ENCODE measurements around the gene CCDC27.

DNA sequence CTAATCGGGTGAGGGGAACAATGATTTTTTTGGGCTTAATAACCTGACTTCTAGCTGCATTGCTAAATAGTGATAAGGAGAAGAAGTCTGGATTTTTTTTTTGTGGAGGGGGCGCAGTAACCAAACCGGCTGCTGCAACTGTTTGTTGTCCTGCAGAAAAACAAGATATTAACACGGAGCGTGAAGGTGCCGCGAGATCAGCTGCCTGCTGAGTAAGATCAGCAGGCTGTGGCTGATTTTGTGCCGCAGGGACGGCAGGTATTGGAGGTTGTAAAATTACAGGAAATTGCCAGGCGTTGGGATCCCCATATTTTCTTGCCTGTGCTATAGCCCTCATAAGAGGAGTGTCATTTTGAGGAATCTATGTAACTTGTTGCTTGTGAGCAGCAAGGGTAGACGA lies 52.8 kb downstream of the CCDC27 start:
- TF ChIP-seq, protein P1, sequence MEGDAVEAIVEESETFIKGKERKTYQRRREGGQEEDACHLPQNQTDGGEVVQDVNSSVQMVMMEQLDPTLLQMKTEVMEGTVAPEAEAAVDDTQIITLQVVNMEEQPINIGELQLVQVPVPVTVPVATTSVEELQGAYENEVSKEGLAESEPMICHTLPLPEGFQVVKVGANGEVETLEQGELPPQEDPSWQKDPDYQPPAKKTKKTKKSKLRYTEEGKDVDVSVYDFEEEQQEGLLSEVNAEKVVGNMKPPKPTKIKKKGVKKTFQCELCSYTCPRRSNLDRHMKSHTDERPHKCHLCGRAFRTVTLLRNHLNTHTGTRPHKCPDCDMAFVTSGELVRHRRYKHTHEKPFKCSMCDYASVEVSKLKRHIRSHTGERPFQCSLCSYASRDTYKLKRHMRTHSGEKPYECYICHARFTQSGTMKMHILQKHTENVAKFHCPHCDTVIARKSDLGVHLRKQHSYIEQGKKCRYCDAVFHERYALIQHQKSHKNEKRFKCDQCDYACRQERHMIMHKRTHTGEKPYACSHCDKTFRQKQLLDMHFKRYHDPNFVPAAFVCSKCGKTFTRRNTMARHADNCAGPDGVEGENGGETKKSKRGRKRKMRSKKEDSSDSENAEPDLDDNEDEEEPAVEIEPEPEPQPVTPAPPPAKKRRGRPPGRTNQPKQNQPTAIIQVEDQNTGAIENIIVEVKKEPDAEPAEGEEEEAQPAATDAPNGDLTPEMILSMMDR (IDR thresholded peaks at IDR 0.05; ENCODE audit: insufficient read depth, low read depth, low read length) = no peak
- no peak for TF ChIP-seq EZH2 (IDR thresholded peaks at IDR 0.05; ENCODE audit: insufficient read depth, low read length)
